Activated T-cell treated with anti-CD3 and anti-CD28 coated beads, Interleukin-2, amount 50 U/mL, for 1 hour (primary cell): ENCODE data around the gene SERPINI1.
"Not testable (repeated sequence)": the region's sequence is repeated elsewhere in the genome, so short reads cannot be mapped to it uniquely, and the experiment has no call there.

Experiments
- DNase-seq: peaks from one replicate; pipeline ENCODE4 v3.0.0-alpha.2; 2020

The SERPINI1 gene

DNA sequence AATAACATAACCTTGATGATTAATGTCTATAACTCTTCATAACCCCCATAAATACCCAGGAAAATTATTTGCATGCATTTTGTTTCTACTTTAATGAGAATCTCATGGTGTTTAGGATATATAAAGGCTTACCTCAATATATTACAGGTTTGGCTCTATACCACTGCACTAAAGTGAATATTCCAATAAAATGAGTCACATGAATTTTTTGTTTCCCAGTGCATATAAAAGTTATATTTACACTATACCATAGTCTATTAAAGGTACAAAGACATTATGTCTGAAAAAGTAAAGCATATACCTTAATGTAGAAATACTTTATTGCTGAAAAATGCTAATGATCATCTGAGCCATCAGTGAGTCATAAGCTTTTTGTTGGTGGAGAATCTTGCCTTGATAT lies 74.7 kb downstream of the SERPINI1 start:
- DNase-seq, result no peak

GRCh38 chr3:167811031-167811430 lies 75.5 kb downstream of the SERPINI1 start:
- DNase-seq, result no peak

GRCh38 chr3:167813169-167814123 lies 77.9 kb downstream of the SERPINI1 start:
- no peak for DNase-seq

DNA sequence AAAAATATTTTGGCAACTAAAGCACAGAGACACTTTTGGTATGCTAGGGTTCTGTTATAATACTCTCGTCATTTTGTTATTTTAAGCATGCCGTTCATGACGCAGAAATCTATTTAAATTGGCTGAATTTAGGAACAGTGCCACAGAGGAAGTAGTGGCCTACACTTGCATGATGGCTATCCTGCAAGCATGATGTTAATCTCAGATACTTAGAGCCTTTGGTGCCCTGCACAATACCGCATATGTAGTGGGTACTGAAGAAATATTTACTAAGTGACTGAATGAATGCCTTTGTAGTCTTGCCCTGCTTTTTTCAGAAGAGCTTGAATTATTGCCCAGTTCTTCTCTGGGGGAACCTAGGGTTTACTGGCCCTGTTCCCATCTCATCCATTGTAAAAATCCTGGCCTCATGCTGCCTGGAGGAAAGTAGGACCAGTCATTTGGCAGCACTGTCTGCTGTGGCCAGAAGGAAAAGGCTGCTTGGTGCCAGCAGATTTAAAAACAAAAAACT lies 79.0 kb downstream of the SERPINI1 start:
- no peak for DNase-seq

GRCh38 chr3:167816953-167817352 lies 81.4 kb downstream of the SERPINI1 start:
- no peak for DNase-seq

- no peak for DNase-seq
Measured at GRCh38 chr3:167820102-167820865, 84.8 kb downstream of the SERPINI1 start.

- DNase-seq, result no peak
Measured at GRCh38 chr3:167821248-167821805, 85.8 kb downstream of the SERPINI1 start.

- no peak for DNase-seq
Measured at GRCh38 chr3:167823738-167824137, 88.2 kb downstream of the SERPINI1 start.

- not testable (repeated sequence) for DNase-seq
Measured at GRCh38 chr3:167827588-167827987, 92.1 kb downstream of the SERPINI1 start.

DNA sequence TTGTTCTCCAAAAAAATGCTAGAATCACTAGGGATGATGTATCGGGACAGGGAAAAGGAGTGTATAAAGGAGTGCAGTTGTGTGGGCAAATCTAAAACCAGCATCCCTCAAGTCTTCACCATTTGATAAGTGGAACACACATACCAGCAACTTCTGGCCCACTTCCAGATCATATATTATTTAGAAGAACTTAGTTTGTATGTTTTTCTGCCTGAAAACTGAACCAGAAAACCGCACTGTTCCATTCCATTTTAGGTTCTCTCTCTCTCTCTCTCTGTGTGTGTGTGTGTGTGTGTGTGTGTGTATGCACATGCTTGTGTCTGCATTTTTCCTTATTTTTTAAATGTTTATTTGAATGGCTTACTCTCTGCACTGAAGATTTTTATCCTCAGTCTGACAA lies 93.5 kb downstream of the SERPINI1 start:
- DNase-seq, result no peak

DNA sequence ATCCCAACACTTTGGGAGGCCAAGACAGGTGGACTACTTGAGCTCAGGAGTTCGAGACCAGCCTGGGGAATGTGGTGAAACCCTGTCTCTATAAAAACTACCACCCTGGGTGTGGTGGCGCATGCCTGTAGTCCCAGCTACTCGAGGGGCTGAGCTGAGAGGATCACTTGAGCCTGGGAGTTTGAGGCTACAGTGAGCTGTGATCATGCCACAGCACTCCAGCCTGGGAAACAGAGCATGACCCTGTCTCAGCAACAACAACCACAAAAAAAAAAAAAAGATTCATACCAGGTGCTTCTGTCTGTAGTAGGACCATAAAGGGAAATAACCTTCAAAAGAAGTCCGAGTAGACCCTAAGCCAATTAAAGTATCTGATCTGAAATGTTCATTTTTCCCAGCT lies 94.5 kb downstream of the SERPINI1 start:
- no peak for DNase-seq

- no peak for DNase-seq
Measured at GRCh38 chr3:167835359-167835758, 99.8 kb downstream of the SERPINI1 start.

GRCh38 chr3:167835953-167836352 lies 100.4 kb downstream of the SERPINI1 start:
- no peak for DNase-seq

GRCh38 chr3:167837466-167837865 lies 101.9 kb downstream of the SERPINI1 start:
- DNase-seq, result no peak

- no peak for DNase-seq
Measured at GRCh38 chr3:167839460-167840134, 104.1 kb downstream of the SERPINI1 start.

DNA sequence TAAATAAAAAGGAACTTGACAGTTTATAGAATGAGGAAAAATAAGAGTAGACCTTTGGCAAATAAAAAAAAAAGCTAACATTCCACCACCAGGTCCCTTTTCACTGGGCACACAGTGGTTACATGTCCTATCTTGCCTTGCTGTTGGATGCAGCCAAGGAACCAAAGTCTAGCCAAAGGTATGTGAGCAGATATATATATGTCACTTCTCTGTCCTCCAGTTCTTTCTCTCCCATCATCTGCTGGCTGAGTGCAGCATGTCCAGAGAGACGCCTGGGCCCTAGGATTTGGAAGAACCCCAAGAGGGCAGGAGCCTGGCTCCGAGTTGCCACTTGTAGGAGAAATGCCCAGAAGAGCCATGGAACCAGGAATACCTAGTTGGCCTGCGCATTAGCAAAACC lies 104.7 kb downstream of the SERPINI1 start:
- no peak for DNase-seq

GRCh38 chr3:167843481-167843880 lies 108.0 kb downstream of the SERPINI1 start:
- no peak for DNase-seq

DNA sequence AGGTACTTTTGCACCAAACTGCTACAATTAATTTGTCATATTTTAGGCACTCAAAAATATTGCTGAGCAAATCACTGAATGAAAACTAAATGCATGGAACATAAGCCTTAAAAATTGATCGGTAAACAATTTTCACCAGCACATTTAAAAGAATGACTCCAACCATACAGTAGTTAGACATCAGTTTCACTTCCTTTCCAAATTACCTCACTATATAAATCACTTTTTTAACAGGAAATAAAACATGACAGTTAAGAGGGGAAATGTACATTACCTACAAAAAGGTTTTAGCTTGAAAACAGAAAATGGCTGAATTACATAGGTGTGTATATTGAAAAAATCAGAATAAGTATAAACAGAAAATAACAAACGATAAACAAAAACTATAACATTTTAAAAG lies 108.4 kb downstream of the SERPINI1 start:
- no peak for DNase-seq

DNA sequence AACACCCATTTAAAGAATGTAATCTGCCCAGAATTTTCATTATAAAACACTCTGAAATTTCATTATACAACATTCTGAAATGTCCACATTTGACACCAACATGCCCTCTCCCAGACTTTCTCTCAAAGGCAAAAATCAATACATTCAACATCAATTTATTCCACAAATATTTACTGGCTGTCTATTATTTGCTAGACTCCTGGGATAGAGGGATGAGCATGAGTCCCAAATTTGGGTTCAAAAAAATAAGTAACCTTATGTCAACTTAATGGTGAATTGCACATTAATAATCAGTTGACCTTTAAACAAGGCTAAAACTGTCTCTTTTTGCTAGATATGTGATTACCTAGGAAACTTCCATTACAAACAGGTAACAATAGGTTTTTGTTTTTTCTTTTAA lies 109.0 kb downstream of the SERPINI1 start:
- no peak for DNase-seq

DNA sequence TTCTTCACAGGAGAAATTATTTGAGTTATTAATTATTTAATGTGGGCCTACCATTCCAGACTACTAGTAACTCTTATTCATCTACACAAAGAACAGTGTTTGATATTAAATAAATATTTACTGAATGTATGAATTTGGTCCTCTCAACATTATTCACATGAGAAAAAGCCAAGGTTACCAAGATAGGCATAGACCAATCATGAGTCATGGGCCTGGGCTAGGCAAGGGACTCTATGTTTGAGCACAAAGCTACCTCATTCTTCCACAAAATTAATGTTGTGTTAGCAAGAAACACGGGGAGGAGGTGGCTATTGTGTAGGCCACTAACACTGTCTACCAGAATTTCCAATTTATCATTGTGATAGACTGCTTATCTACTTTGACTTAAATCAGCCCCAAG lies 115.7 kb downstream of the SERPINI1 start:
- DNase-seq, result no peak

GRCh38 chr3:167851749-167852148 lies 116.2 kb downstream of the SERPINI1 start:
- no peak for DNase-seq

DNA sequence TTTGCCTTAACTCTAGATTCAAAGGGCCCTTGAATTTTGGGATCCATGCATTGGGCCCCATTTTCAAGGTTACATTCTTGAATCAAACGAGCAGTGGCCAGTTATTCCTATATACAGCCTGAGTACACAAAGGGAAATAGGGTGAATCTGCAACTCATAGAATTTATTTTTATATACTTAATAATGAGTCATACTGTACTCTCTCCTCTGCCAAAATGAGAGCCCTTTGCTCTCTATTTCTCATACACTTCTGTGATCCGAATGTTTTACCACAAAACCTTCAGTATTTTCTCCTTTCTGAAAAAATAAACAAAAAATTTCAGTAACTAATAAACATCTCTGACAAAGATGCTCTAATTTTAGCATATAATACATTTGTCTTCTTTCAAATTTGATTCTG lies 116.7 kb downstream of the SERPINI1 start:
- DNase-seq, result no peak

- no peak for DNase-seq
Measured at GRCh38 chr3:167854063-167854462, 118.5 kb downstream of the SERPINI1 start.
